Activated CD8-positive, alpha-beta memory T cell treated with anti-CD3 and anti-CD28 coated beads, Interleukin-2, amount 50 U/mL, for 1 hour (primary cell): ENCODE results near the gene FBXO21.
A peak's percentile ranks its signal among the peaks of the same experiment; 100 is the strongest.

Experiments
- DNase-seq: peaks from one replicate; pipeline ENCODE4 v3.0.0-alpha.2; 2020; ENCODE audit errors: extremely low read depth

Gene FBXO21

DNA sequence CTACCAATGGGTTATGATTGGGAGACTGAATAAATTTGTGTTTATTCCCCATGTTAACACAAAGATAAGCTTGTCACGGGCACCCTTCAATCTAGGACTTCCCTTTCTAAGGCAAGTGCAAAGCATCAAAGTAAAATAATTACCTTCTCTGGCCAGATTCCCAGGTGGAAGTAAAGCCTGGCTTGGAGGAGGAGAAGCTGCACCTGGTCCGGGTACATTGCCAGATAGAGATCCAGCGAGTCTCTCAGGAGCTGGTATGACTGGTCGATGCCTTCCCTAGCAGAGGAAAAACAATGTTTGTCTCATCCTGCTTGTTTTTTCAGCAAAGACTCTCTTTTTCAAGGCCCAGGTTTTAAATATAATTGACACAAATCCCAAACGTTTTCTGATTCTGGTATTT is 24.9 kb downstream of the FBXO21 start:
- DNase-seq = no peak

DNA sequence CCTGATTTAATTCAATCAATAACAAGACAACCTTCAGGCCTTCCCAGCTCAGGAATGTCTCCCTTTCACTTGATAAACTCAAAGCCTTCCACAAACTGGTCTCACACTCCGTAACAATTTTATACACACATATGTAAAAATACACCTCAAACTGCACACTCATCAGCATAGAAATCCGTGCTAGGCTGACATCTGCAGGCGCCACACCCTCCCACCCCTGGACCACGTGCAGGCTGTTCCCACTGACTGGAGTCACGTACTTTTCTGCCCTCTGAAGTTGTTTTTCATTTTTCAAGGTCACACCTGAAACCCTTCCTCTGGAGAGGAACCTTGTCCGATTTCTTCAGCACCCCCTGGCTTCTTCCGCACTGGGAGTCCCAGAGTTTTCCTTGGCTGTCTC is 27.6 kb downstream of the FBXO21 start:
- DNase-seq = no peak

GRCh38 chr12:117162167-117162539 is 28.1 kb downstream of the FBXO21 start:
- no peak for DNase-seq

- DNase-seq = no peak
These were observed 28.7 kb downstream of the FBXO21 start for GRCh38 chr12:117161460-117162166.

GRCh38 chr12:117159674-117160073 is 30.6 kb downstream of the FBXO21 start:
- no peak for DNase-seq

DNA sequence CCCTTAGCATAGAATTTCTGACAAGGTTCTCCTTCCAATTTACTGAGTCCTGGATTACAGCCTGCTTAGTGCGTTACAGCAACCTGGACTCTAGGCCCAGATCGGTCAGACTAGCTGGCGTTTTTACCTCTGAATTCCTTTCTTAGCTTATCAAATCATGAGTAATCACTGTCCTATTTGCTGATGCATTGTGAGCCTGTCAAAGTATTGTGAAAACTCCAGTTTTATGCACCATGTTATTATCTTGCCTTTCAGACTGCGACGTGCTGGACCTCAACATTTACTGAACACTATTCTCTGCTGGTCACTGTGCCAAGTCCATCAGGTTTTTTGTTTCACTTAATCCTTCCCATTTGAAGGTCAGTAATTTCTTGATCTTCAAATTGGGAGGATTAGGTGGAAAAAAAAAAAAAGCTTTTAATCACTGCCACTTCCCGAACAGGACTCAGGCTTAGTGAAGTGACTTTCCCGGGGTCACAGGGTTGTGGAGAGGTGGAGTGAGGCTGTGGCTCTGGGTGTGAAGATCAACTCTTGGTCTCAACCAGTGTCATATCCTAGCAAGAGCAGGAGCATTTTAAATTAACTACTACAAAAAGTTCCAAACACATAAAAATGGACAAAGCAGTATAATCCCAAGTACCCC is 31.2 kb downstream of the FBXO21 start:
- DNase-seq = no peak

DNA sequence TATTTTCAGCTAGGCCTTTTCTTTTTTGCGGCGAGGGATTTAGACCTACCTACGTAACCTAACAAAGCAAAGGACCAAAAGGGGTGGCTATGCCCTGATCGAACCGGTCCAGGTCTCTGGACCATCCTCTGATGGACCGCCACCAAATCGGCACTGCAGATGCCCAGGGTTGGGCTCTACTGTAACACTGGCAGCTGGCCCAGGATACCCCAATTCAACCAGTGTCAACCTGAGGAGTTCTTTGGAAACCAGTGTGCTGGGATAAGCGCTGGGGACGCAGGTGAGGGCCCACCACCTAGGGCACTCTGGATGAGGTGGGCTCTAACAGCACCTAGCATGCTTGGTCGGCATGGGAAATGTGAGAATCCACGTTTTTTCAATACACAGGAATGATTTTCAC is 32.2 kb downstream of the FBXO21 start:
- no peak for DNase-seq

GRCh38 chr12:117155278-117156060 is 34.8 kb downstream of the FBXO21 start:
- peak; percentile 22 for DNase-seq

GRCh38 chr12:117152793-117153775 is 37.2 kb downstream of the FBXO21 start:
- DNase-seq = no peak

DNA sequence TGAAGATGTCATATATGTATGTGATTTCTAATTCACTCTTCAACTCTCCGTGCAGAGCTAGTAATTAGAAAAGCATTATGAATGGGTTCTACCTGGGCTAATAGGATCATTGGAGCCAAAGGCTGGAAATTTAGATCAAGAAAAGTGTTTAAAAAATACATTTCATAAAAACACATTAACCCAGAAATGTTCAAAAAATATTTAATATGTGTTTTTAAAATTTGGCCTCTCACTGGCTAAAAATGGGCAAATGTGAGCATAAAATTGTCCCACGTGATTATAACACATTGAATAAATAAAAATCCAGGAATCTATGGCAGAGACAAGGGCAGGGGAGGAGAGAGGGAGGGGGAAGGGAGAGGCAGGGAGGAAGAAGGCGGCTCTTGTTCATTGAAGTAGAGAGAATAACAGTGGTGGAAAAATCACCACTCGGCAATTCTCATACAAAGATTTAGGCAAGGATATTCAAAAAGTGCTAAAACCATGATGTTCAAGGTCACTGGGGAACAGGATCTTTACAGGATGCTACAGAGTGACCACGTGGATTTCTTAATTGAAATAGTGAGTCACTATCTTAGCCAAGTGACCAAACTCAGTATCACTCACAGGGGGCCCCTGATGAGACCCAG is 38.8 kb downstream of the FBXO21 start:
- no peak for DNase-seq

- no peak for DNase-seq
These were observed 40.8 kb downstream of the FBXO21 start for GRCh38 chr12:117149431-117149830.

DNA sequence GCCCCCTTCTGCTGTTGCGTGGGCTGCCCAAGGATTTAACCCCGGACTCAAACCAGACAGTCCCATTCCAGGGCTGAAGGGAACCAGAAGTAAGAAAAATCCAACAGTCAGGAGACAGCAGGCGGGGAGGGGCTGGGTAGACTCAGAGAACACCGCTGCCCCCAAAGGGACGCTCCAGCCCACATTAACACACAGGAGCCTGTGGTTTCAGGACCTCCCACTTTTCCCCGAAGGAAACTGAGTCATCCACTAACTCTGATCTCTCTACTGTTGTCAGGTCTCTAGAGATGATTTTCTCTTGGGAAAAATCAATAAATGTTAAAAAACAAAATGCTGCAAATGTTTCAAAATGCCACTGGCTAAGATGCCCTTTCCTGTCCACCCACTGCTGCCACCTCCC is 41.6 kb downstream of the FBXO21 start:
- DNase-seq = no peak

GRCh38 chr12:117147639-117148038 is 42.6 kb downstream of the FBXO21 start:
- no peak for DNase-seq

DNA sequence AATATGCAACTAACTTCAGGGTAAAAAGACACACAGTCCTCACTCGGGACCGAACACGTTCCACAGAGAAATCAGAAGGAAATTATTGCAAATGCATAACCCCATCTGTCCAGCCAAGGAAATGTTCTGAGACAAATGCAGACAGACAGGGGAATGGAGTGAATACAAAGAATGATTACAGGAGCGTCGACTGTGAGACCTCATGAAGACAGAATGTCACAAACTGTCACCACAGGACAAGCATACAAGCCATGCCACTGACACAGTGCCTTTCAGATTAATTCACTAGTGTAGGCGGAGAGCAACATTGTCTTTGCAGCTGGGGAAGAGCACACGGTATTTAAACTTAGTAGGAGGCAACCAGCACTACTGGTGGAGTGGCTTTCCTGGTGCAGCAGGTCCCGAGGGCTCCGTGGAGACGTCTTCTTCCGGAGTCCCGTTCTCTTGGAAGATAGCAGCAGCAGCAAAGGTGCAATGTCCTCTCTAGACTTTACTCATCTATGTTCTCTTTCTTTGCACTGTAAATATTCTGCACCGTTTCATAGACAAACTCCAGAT is 44.6 kb downstream of the FBXO21 start:
- no peak for DNase-seq

GRCh38 chr12:117144599-117144998 is 45.7 kb downstream of the FBXO21 start:
- DNase-seq = no peak

GRCh38 chr12:117143008-117143532 is 47.2 kb downstream of the FBXO21 start:
- DNase-seq = no peak

- no peak for DNase-seq
These were observed 48.2 kb downstream of the FBXO21 start for GRCh38 chr12:117142094-117142493.

- no peak for DNase-seq
These were observed 49.0 kb downstream of the FBXO21 start for GRCh38 chr12:117141097-117141898.

DNA sequence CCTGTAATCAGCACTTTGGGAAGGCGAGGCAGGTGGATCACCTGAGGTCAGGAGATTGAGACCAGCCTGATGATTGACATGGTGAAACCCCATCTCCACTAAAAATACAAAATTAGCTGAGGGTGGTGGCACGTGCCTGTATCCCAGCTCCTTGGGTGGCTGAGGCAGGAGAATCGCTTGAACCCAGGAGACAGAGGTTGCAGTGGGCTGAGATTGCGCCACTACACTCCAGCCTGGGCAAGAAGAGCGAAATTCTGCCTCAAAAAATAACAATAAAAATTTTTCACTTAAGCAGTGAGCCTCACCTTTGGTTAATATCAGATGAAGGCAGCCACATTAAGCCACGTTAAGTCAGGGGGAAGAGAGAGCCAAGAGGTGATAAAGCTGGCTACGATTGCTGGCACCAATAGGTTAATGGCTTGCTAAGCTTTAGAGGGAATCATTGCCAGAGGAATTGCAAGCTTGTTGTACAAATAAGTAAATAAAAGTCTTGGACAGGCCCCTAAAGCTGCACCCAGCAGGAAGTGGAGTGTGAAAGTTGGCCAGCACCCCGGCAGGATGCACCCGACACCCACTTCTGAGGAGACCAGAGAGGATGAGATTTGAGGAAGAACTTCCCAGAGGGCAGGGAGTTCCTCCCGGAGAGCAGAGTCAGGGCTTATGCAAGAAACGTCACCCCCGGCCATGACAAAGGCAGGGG is 49.7 kb downstream of the FBXO21 start:
- DNase-seq = no peak
